Trophoblast cell (in vitro differentiated cells and primary cell): Measurements from ENCODE around the gene JAM3.

Source experiments
- DNase-seq, 2 donors: peaks; one replicate each; pipeline ENCODE4 v3.0.0-alpha.2; 2016
- H2AFZ ChIP-seq: 2 replicates; pipeline ENCODE4 v1.6.1; 2013; ENCODE audit warnings: low read length, moderate library complexity, mild to moderate bottlenecking; ENCODE audit not compliant: insufficient read depth, poor library complexity
- H2AK5ac ChIP-seq: 2 replicates; pipeline ENCODE4 v1.6.1; 2013; ENCODE audit warnings: mild to moderate bottlenecking, low read length
- H2BK120ac ChIP-seq: 2 replicates; pipeline ENCODE4 v1.6.1; 2013; ENCODE audit warnings: low read length, mild to moderate bottlenecking, moderate library complexity; ENCODE audit not compliant: insufficient read depth, poor library complexity
- H2BK12ac ChIP-seq: 2 replicates; pipeline ENCODE4 v1.6.1; 2013; ENCODE audit warnings: mild to moderate bottlenecking, low read length, moderate library complexity
- H2BK5ac ChIP-seq: 2 replicates; pipeline ENCODE4 v1.6.1; 2013; ENCODE audit warnings: low read length, low read depth, moderate library complexity, mild to moderate bottlenecking; ENCODE audit not compliant: poor library complexity
- H3K14ac ChIP-seq: 2 replicates; pipeline ENCODE4 v1.6.1; 2013; ENCODE audit warnings: mild to moderate bottlenecking, low read length
- H3K18ac ChIP-seq: 2 replicates; pipeline ENCODE4 v1.6.1; 2013; ENCODE audit warnings: mild to moderate bottlenecking, low read length
- H3K23ac ChIP-seq: 2 replicates; pipeline ENCODE4 v1.6.1; 2013; ENCODE audit warnings: low read length
- H3K27ac ChIP-seq: 2 replicates; pipeline ENCODE4 v1.5.1; 2013; ENCODE audit warnings: low read depth, mild to moderate bottlenecking, inconsistent platforms, low read length, moderate library complexity
- H3K27me3 ChIP-seq: 2 replicates; pipeline ENCODE4 v1.6.1; 2013; ENCODE audit warnings: inconsistent platforms, mild to moderate bottlenecking, low read length, moderate library complexity; ENCODE audit not compliant: insufficient read depth
- H3K36me3 ChIP-seq, 2 experiments: 1 replicate in 1 of 2; 2 replicates in 1 of 2; pipeline ENCODE4 v1.6.1; 2013; ENCODE audit warnings: low read length in 2 of 2, mild to moderate bottlenecking in 2 of 2, moderate library complexity in 1 of 2; ENCODE audit not compliant: insufficient read depth in 2 of 2, control insufficient read depth in 1 of 2
- H3K4ac ChIP-seq: 2 replicates; pipeline ENCODE4 v1.6.1; 2013; ENCODE audit warnings: low read depth, mild to moderate bottlenecking, low read length, moderate library complexity
- H3K4me1 ChIP-seq, 2 experiments: 1 replicate in 1 of 2; 2 replicates in 1 of 2; pipeline ENCODE4 v1.6.1; 2013; ENCODE audit warnings: low read length in 2 of 2, mild to moderate bottlenecking in 2 of 2, moderate library complexity in 1 of 2; ENCODE audit not compliant: insufficient read depth in 2 of 2, control insufficient read depth in 1 of 2
- H3K4me2 ChIP-seq: 2 replicates; pipeline ENCODE4 v1.6.1; 2013; ENCODE audit warnings: inconsistent platforms, mild to moderate bottlenecking, low read length, moderate library complexity
- H3K4me3 ChIP-seq: 2 replicates; pipeline ENCODE4 v1.5.1; 2013; ENCODE audit warnings: mild to moderate bottlenecking, low read depth, low read length, inconsistent platforms
- H3K79me1 ChIP-seq: one replicate; pipeline ENCODE4 v1.6.1; 2013; ENCODE audit warnings: low read length
- H3K79me2 ChIP-seq: 2 replicates; pipeline ENCODE4 v1.6.1; 2013; ENCODE audit warnings: low read length, mild to moderate bottlenecking; ENCODE audit not compliant: control insufficient read depth, insufficient read depth, poor library complexity
- H3K9ac ChIP-seq: 2 replicates; pipeline ENCODE4 v1.6.1; 2013; ENCODE audit warnings: mild to moderate bottlenecking, low read length
- H3K9me3 ChIP-seq: 2 replicates; pipeline ENCODE4 v1.6.1; 2013; ENCODE audit warnings: low read depth, mild to moderate bottlenecking, control low read depth, inconsistent platforms, low read length; ENCODE audit not compliant: insufficient read depth
- H4K12ac ChIP-seq: 2 replicates; pipeline ENCODE4 v1.6.1; 2013; ENCODE audit warnings: low read depth, mild to moderate bottlenecking, low read length, moderate library complexity
- H4K8ac ChIP-seq: 2 replicates; pipeline ENCODE4 v1.6.1; 2013; ENCODE audit warnings: low read depth, mild to moderate bottlenecking, low read length, moderate library complexity
- H4K91ac ChIP-seq: one replicate; pipeline ENCODE4 v1.6.1; 2013; ENCODE audit warnings: low read depth, mild to moderate bottlenecking, low read length, moderate library complexity
- WGBS: extraction: QIAGEN DNeasy Blood & Tissue Kit; methylation state at CpG from one replicate; pipeline ENCODE4 v1.1.7; 2013; ENCODE audit warnings: missing lambda C conversion rate; ENCODE audit not compliant: insufficient read length, insufficient coverage; ENCODE audit errors: extremely low coverage; 5-methylcytosine and 5-hydroxymethylcytosine counted together

Gene JAM3

DNA sequence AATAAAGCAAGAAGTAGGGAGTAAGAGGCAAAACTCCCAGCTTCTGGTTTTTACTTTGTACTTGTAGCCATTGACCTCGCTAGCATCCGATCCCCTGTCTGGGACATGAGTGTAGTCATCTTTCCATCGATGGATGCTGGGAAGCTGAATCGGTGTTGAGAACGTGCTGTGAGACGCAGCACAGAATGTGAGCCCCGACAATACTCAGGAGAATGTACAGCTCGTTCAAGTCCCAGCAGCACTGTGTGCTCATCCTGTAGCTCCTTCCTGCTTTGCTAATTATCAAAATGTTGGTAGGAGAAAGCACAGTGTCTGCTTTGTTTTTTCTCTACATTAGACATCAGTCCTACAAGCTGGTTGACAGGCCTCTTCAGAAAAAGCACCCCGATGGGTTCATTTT is 56.6 kb downstream of the JAM3 start:
- Histone ChIP-seq H2BK120ac (no peak overlapping the region), H3K27ac (no peak overlapping the region), H3K14ac (no peak overlapping the region), H3K9ac (no peak overlapping the region), H3K9me3 (no peaks in the 10 kb centered on the region), H2AFZ (no peak overlapping the region), H2BK12ac (no peak overlapping the region), H2AK5ac (no peak overlapping the region), H3K23ac (no peak overlapping the region), H3K4me3 (no peak overlapping the region), H3K79me2 (no peaks in the 10 kb centered on the region), H2BK5ac (no peak overlapping the region), H4K8ac (no peak overlapping the region), H4K91ac (no peak overlapping the region), H3K36me3 (no peaks in the 10 kb centered on the region), H3K79me1 (peaks cover 2% of the 10 kb centered on the region), H3K4me2 (no peak overlapping the region), H3K27me3 (peaks cover 6% of the 10 kb centered on the region), H4K12ac (no peak overlapping the region), H3K18ac (no peak overlapping the region), H3K4ac (no peak overlapping the region), H3K4me1 (peaks cover 12 to 22% of the 10 kb centered on the region in 2 experiments)
- no CpG with 5 or more reads among the region's 9 CpGs for WGBS
- DNase-seq = no peak

DNA sequence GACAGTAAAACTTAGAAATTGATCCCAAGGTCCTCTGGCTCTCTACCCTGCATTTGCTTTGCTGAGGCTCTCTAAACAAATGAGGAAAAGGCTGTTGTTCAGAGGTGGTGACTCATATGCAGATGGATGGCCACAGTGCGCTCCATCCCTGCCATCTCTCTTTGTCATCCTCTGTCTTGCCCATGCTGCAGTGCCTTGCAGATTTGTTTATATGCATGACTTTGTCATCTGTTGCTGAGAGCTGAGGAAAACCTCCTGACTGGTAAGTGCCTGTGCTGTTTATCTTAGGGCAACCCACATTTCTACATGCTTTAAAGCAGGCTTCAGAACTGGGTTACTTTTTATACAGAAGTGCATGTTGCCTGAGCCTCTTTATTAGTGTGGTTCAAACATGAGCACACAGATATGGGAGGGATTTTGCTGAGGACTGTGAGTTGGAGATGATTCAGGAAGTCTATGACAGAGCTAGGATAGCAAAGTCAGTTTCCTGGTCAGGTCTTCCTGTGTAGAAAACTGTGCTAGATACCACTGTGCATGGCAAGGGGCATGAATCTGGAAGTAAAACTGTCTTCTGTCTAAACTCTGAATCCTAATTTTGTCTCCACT is 57.4 kb downstream of the JAM3 start:
- Histone ChIP-seq H2BK5ac (no peak overlapping the region), H3K27ac (no peak overlapping the region), H3K4ac (no peak overlapping the region), H3K36me3 (no peaks in the 10 kb centered on the region), H3K9me3 (no peaks in the 10 kb centered on the region), H2BK12ac (no peak overlapping the region), H3K23ac (no peak overlapping the region), H2AK5ac (no peak overlapping the region), H3K79me2 (no peaks in the 10 kb centered on the region), H3K14ac (no peak overlapping the region), H3K4me3 (no peak overlapping the region), H4K8ac (no peak overlapping the region), H4K12ac (no peak overlapping the region), H3K9ac (no peak overlapping the region), H3K4me1 (peaks cover 7 to 17% of the 10 kb centered on the region in 2 experiments), H3K18ac (no peak overlapping the region), H2BK120ac (no peak overlapping the region), H3K79me1 (no peaks in the 10 kb centered on the region), H3K4me2 (no peak overlapping the region), H4K91ac (no peak overlapping the region), H2AFZ (no peak overlapping the region), H3K27me3 (peaks cover 6% of the 10 kb centered on the region)
- no CpG with 5 or more reads among the region's 1 CpG for WGBS
- DNase-seq = peak in 1 of 2 donors; percentile 19

DNA sequence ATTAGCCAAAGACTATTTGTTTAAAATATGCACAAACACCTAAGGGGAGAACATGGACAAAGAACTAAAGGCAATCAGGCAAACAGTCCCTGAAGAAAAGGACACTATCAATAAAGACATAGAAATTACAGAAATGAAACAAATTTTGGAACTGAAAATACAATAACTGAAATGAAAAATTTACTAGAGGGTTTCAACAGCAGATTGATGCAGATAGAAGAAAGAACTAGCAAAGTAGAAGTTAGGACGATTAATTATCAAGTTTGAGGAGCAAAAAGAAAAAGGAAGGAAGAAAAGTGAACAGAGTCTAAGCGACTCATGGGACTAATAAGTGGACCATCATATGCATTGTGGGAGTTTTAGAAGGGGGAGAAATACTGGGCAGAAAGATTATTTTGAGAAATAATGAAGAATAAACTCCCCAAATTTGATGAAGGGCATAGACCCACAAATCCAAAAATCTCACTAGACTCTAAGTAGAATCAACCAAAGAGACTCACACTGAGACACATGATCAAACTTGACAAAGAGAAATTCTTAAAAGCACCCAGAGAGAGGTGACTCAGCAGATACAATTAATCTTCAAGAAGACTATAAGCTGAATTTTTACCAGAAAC is 62.9 kb downstream of the JAM3 start:
- no peak overlapping the region for H2BK12ac ChIP-seq
- no peak overlapping the region for H4K8ac ChIP-seq
- no CpG with 5 or more reads among the region's 2 CpGs for WGBS
- H3K4me2 ChIP-seq = no peak overlapping the region
- H3K27ac ChIP-seq = peak overlapping the region; percentile 17
- H4K91ac ChIP-seq = no peak overlapping the region
- peaks cover 1% of the 10 kb centered on the region for H3K79me1 ChIP-seq
- no peak overlapping the region for H2AFZ ChIP-seq
- peaks cover 0 to 2% of the 10 kb centered on the region in 2 experiments for H3K4me1 ChIP-seq
- DNase-seq = no peak
- no peak overlapping the region for H2BK5ac ChIP-seq
- no peak overlapping the region for H2BK120ac ChIP-seq
- H3K4me3 ChIP-seq = no peak overlapping the region
- no peaks in the 10 kb centered on the region for H3K9me3 ChIP-seq
- no peak overlapping the region for H2AK5ac ChIP-seq
- H3K79me2 ChIP-seq = no peaks in the 10 kb centered on the region
- H3K4ac ChIP-seq = no peak overlapping the region
- no peak overlapping the region for H3K18ac ChIP-seq
- no peak overlapping the region for H4K12ac ChIP-seq
- no peak overlapping the region for H3K23ac ChIP-seq
- no peak overlapping the region for H3K14ac ChIP-seq
- H3K27me3 ChIP-seq = no peaks in the 10 kb centered on the region
- H3K36me3 ChIP-seq = no peaks in the 10 kb centered on the region
- no peak overlapping the region for H3K9ac ChIP-seq

DNA sequence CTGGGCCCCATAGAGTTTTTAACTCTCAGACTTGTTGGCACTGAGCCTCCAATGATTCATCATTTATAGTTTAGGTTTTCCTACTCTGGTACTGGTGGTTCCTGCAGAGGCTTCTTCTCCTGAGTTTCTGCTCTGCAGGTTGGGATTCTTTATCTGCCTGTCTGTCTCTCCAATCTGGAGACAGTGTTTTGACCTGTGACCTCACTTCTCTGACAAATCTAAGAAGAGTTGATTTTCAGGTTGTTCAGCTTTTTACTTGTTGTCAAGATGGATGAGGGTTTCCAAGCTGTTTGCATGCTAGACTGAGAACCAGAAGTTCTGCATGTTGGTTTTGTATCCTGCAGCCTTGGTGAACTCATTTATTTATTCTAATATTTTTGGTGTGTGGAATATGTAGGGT is 63.9 kb downstream of the JAM3 start:
- Histone ChIP-seq H3K4me2 (peak overlapping the region; percentile 7), H3K9ac (no peak overlapping the region), H3K9me3 (no peaks in the 10 kb centered on the region), H2BK5ac (peak overlapping the region; percentile 49), H3K14ac (no peak overlapping the region), H3K4me1 (peaks cover 0 to 2% of the 10 kb centered on the region in 2 experiments), H3K4ac (no peak overlapping the region), H3K4me3 (no peak overlapping the region), H3K36me3 (no peaks in the 10 kb centered on the region), H2BK120ac (peak overlapping the region; percentile 80), H4K8ac (peak overlapping the region; percentile 38), H3K18ac (no peak overlapping the region), H4K12ac (no peak overlapping the region), H3K79me2 (no peaks in the 10 kb centered on the region), H2AFZ (no peak overlapping the region), H2BK12ac (peak overlapping the region; percentile 64), H2AK5ac (no peak overlapping the region), H3K23ac (no peak overlapping the region), H3K27me3 (no peaks in the 10 kb centered on the region), H4K91ac (peak overlapping the region; percentile 62), H3K27ac (peak overlapping the region; percentile 90), H3K79me1 (peaks cover 1% of the 10 kb centered on the region)
- DNase-seq = peak; percentile 44 to 99
